Heart right ventricle (tissue), 16 donors: Measurements from ENCODE around the gene KRTAP12-2. TPM values are rescaled to one million over a fixed set of nuclear protein-coding genes. Genes with fewer than 3 reads are reported as not detected.

ENCODE experiments used
- ATAC-seq, 8 donors: fragments of 200-7000 bp; cut with Tn5 transposase; one replicate each; pipeline ENCODE4 v1.9.1; 2020; ENCODE audit warnings: mild to moderate bottlenecking in 8 of 8, moderate library complexity in 8 of 8, moderate number of reproducible peaks in 1 of 8
- DNase-seq, 2 donors: peaks; one replicate each; pipeline ENCODE4 v3.0.0-alpha.2; 2020
- H3K27ac ChIP-seq, 10 donors: fragments of 200-600 bp; sonication (generic) in 2 of 10; one replicate each; pipeline versions ENCODE4 v1.5.0 to v1.8.0; 2020 to 2022; ENCODE audit warnings: mild to moderate bottlenecking in 3 of 10
- H3K27me3 ChIP-seq, 7 donors: fragments of 200-600 bp; one replicate each; pipeline ENCODE4 v1.8.0; 2021 to 2022; ENCODE audit warnings: mild to moderate bottlenecking in 2 of 7
- H3K36me3 ChIP-seq, 9 donors: fragments of 200-600 bp; sonication (generic) in 1 of 9; one replicate each; pipeline versions ENCODE4 v1.5.0 to v1.8.0; 2020 to 2022; ENCODE audit warnings: mild to moderate bottlenecking in 2 of 9
- H3K4me1 ChIP-seq, 9 donors: fragments of 200-600 bp; sonication (generic) in 1 of 9; one replicate each; pipeline versions ENCODE4 v1.5.0 to v1.8.0; 2020 to 2022; ENCODE audit warnings: mild to moderate bottlenecking in 4 of 9
- H3K4me3 ChIP-seq, 10 donors: fragments of 200-600 bp; sonication (generic) in 2 of 10; one replicate each; pipeline versions ENCODE4 v1.5.0 to v1.8.0; 2020 to 2022; ENCODE audit warnings: mild to moderate bottlenecking in 7 of 10, moderate library complexity in 2 of 10
- H3K9me3 ChIP-seq, 11 donors: fragments of 200-600 bp in 10 of 11; sonication (generic) in 2 of 11; one replicate each; pipeline versions ENCODE4 v1.5.0 to v1.8.0; 2013 to 2022; ENCODE audit warnings: mild to moderate bottlenecking in 2 of 11, control low read depth in 1 of 11, moderate library complexity in 1 of 11
- CTCF ChIP-seq, 9 donors: fragments of 200-600 bp; sonication (generic) in 2 of 9; IDR thresholded peaks; one replicate each; pipeline versions ENCODE4 v1.5.0 to v1.8.0; 2021 to 2022; ENCODE audit warnings: antibody characterized with exemption in 9 of 9, mild to moderate bottlenecking in 5 of 9, moderate library complexity in 1 of 9
- WGBS, 2 donors: extraction: QIAGEN DNeasy Blood & Tissue Kit; methylation state at CpG; one replicate each; pipeline ENCODE4 v1.1.7; 2013; ENCODE audit warnings: inconsistent platforms in 1 of 2; 5-methylcytosine and 5-hydroxymethylcytosine counted together
- intact Hi-C, 10 donors: fragments of 100-400 bp; cut with DNase I; formaldehyde crosslinking; loops; one replicate each; pipeline versions ENCODE4 v1.11.1 to v1.14.2; 2022
- long read RNA-seq, 3 donors: library from polyadenylated mRNA; unstranded; transcript quantifications; one replicate each; pipeline ENCODE4 v2.0.0, GENCODE V29; 2020 to 2021
- polyA plus RNA-seq, 2 donors: library from polyadenylated mRNA; stranded (reverse); fragments of 200-250 nt; gene quantifications; one replicate each; pipeline ENCODE4 v1.2.3, GENCODE V29; 2013
- total RNA-seq, 10 donors: library from RNA; stranded (reverse); fragmentation: NEBNext Ultra II Directional in 3 of 10; extraction: Animal tissue kit (Norgen Biotek cat#: 25700) in 3 of 10; gene quantifications; one replicate each; pipeline versions ENCODE4 v1.2.1 to v1.2.4, GENCODE V29; 2021 to 2023
- donor health status: Arrhythmogenic right ventricular cardiomyopathy.
- donor health status: ischemic (EF 13 %, LVEDD 7.1; RV severe dilation, severe dysfunction).
- donor health status: healthy with polysubstance abuse.
- donor health status: DM: no; HTN: yes; CAD: no.
- donor health status: DM: no; HTN: no; CAD: no.
- donor health status: ischemic (EF 25% LVEDD 6.9; RV normal size, moderate dysfunction).
- donor health status: ischemic (EF 25% LVEDD 5.7; RV mildly dilated, moderate dysfunction).
- donor health status: healthy.
- donor health status: DM: yes; HTN: yes; CAD: no.
- donor health status: Ischemic cardiomyopathy.
- donor health status: ischemic (EF 35%, LVEDD 5.7; RV mildly dilated, moderate dysfunction).
- donor health status: nonischemic (EF 11% LVEDD 7.7; RV severe dilation, severe dysfunction).
- donor health status: DM: yes; HTN: yes; CAD: no.
- donor health status: PGD.
- donor health status: ischemic (EF 29% LVEDD 5.4; RV normal size, mild dysfunction).
- donor health status: nonischemic (EF 23%, LVEDD 6.1; RV moderate dilation, normal function).

Gene KRTAP12-2
- total RNA-seq (not detected), polyA plus RNA-seq (not detected)
- long read RNA-seq, donor 1, result 0 reads
- long read RNA-seq, donor 2, result 0 reads
- long read RNA-seq, donor 3, result 0 reads

DNA sequence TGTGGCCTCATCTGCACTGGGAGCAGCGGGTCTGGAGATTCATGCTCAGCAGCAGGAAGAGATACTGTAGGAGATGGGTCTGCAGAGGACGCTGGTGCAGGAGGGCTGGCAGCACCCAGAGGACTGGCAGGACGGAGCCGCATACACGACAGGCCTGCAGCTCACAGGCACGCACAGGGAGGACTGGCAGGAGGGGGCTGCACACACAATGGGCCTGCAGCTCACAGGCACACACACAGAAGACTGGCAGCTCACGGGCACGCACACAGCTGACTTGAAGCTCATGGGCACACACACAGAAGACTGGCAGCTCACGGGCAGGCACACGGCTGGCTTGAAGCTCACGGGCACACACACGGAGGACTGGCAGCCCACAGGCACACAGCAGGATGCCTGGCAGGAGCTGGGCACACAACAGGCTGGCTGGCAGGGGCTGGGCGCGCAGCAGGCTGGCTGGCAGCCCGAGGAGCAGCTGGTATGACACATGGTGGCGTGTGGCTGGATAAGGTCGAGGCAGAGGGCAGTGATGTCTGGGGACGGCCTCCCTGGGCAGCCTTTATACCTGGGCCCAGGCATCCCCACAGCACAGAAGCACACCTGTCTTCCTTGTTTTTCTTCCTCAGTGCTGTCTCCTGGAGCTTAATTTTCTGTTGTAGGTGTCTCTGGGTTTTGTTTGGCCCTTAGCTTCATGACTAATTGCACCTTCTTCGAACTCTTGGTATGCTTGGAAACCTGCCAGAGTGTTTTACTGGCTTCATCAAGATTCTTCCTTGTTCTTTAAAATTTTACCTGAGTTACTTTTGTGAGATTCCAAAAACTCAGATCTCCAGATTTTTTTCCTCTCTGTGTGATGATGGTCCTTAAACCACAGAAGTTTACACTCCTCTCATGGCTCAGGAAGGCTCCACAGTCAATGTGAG, at the start of gene KRTAP12-2:
Gene KRTAP12-2 (minus strand): TSS at position 527 of the 920 bp plus-strand sequence. CDS start 41 bp downstream, at position 486.
- no peak within 1 kb of the TSS for H3K27ac ChIP-seq
- intact Hi-C loops, result no loop called here

DNA sequence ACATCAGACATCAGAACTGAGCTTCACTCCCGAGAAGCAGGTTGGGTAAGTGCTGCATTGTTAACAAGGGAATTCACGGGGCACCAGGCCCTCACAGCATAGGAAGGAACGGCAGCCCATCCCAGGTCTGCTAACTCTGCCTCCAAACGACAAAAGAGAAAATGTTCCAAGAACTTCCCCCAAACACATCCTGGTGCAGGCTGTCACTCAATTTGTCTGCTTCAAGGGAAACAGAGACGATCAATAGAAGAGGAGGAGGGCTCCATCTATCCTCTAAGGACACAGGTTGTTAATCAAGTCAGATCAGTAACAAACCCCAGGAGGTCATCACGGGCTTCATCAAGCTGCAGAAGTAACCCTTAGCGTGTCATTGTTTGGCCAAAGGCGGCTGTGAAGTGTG, 48.2 kb upstream of the KRTAP12-2 start:
- ATAC-seq, result no peak
- Histone ChIP-seq H3K9me3 (no peaks in the 10 kb centered on the region), H3K4me1 (peaks cover 0 to 20% (median 8%) of the 10 kb centered on the region in 9 donors), H3K27me3 (peaks cover 0 to 92% (median 62%) of the 10 kb centered on the region in 7 donors), H3K27ac (no peak overlapping the region), H3K36me3 (no peaks in the 10 kb centered on the region), H3K4me3 (no peak overlapping the region)
- WGBS, 2 donors, result 16 to 19% methylated on average over 8 of the region's 8 CpGs
- intact Hi-C loops, result no loop called here
- no peak for TF ChIP-seq CTCF (IDR thresholded peaks at IDR 0.05)
- DNase-seq, result no peak

More for the DNA sequence above, at the start of gene KRTAP12-2:
- DNase-seq (peak in 1 of 2 donors; percentile 35), ATAC-seq (peak; percentile 41 to 99 (median 87))
- H3K9me3 ChIP-seq, result peaks cover 0 to 35% (median 5%) of the 10 kb centered on the region in 11 donors
- no peaks in the 10 kb centered on the region for H3K4me1 ChIP-seq
- 66 to 75% methylated on average over 19 of the region's 19 CpGs for WGBS, 2 donors
- no peak within 1 kb of the TSS for H3K4me3 ChIP-seq
- peaks cover 0 to 3% (median 0%) of the 10 kb centered on the region in 7 donors for H3K27me3 ChIP-seq
- no peak for TF ChIP-seq CTCF (IDR thresholded peaks at IDR 0.05)
- no peaks in the 10 kb centered on the region for H3K36me3 ChIP-seq

DNA sequence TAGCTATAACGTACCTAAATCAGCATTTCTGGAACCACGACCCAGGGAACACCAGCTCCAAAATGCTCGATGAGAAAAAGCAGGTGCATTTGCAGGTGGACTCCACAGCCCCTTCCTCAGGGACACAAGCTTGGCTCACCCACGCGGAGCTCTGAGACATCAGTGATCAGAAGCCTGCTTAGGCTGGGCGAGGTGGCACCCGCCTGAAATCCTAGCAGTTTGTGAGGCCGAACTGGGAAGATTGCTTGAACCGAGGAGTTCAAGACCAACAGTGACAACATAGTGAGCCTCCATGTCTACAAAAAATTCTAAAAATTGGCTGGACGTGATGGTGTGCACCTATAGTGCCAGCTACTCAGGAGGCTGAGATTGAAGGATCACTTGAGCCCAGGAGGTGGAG, 47.1 kb upstream of the KRTAP12-2 start:
- intact Hi-C loops, result no loop called here
- no peaks in the 10 kb centered on the region for H3K36me3 ChIP-seq
- WGBS, 2 donors, result 85 to 90% methylated on average over 10 of the region's 10 CpGs
- H3K4me1 ChIP-seq, result peaks cover 0 to 30% (median 17%) of the 10 kb centered on the region in 9 donors
- no peak overlapping the region for H3K27ac ChIP-seq
- TF ChIP-seq CTCF (IDR thresholded peaks at IDR 0.05), result no peak
- ATAC-seq (no peak), DNase-seq (no peak)
- no peaks in the 10 kb centered on the region for H3K9me3 ChIP-seq
- peaks cover 0 to 92% (median 70%) of the 10 kb centered on the region in 7 donors for H3K27me3 ChIP-seq
- no peak overlapping the region for H3K4me3 ChIP-seq

DNA sequence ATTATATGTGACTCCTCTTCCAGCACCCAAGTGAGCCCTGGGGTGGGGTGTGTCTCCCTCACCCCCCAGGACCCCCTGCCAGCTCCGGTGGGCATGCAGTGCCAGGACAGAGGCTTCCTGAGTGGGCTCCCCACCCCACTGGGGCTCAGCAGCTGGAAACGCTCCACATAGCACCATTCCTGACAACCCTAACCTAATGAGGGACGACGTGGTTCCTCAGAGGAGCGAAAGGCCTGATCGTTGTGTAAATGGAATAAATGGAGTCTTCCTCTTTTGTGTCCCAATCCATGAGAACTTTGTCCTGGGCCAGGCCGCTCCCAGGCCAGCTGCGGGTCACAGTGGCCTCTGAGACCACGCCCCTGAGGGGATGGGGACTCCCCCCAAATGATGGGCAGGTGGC, 46.4 kb upstream of the KRTAP12-2 start:
- Histone ChIP-seq H3K27me3 (peaks cover 0 to 92% (median 72%) of the 10 kb centered on the region in 7 donors), H3K4me1 (peaks cover 0 to 35% (median 17%) of the 10 kb centered on the region in 9 donors), H3K9me3 (no peaks in the 10 kb centered on the region), H3K4me3 (no peak overlapping the region), H3K36me3 (no peaks in the 10 kb centered on the region), H3K27ac (no peak overlapping the region)
- no peak for ATAC-seq
- no peak for TF ChIP-seq CTCF (IDR thresholded peaks at IDR 0.05)
- no peak for DNase-seq
- intact Hi-C loops, result no loop called here
- 62 to 69% methylated on average over 9 of the region's 9 CpGs for WGBS, 2 donors
